SW480 (cell line): ENCODE measurements around the gene MYRIP.

Experiments
- DNase-seq: peaks from one replicate; pipeline ENCODE4 v3.0.0-alpha.2; 2016; ENCODE audit warnings: low spot score

MYRIP gene

GRCh38 chr3:39907981-39908380, 98.6 kb downstream of the MYRIP start:
- DNase-seq = no peak

- no peak for DNase-seq
These were observed 100.7 kb downstream of the MYRIP start for GRCh38 chr3:39910135-39910534.

GRCh38 chr3:39910826-39911464, 101.5 kb downstream of the MYRIP start:
- DNase-seq = peak; percentile 88

DNA sequence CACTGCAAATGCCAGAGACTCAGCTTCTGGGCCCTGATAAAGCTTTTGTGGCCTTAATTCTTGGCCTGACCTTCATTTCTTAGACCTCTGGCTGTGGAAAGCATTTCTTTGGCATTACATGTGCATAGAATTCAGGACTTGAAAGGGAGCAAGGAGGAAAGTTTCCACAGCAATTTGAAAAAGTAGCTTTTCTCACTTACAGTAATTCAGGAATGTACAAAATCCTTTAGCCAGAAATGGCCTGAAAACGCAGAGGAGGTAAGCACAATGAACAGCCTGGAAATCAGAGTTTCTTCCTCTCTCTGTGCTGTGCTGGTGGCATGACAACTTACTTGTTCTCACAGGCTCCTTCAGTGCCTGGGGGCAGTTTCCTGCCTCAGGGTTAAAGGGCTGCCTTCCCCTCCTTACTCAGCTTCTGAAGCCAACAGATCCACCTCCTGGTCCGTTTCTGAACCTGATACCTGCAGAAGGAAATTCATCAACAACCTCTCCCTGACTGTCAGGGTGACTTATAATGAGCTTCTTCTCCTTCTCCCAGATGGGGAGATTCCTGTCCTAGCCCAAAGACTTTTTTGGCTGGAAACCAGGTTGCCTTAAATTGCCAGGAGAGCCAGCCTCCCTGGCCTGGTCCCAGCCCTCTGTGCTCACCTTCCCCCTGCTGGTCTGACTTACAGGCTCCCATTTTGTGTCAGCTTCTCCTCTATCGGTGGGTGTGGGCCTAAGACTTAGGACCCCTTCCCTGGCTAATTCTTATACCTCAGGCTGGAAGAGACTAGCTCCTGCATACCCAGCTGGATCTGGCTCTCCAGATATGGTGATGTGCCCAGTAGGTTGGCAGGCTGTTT, 102.3 kb downstream of the MYRIP start:
- DNase-seq = no peak

GRCh38 chr3:39915027-39915426, 105.6 kb downstream of the MYRIP start:
- DNase-seq = no peak

- no peak for DNase-seq
These were observed 107.8 kb downstream of the MYRIP start for GRCh38 chr3:39917065-39917773.

DNA sequence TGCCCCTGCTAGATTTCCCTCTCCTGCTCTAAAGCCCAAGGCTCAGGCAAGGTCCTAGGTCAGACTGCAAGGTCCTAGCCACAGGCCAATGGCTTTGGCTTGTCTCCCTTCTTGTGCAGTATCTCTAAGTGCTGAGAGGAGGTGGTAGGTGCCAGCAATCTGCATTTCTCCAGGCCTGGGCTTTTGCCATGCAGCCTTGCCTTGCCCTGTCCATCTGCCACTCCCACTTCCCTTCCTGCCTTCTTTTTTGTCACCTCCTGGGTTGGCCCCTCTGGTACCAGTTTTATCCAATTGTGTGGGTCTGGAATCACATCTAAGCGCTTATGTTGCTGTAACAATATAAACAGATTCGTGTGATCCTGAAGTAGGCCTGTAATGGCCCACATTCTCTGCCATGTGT, 109.9 kb downstream of the MYRIP start:
- no peak for DNase-seq

DNA sequence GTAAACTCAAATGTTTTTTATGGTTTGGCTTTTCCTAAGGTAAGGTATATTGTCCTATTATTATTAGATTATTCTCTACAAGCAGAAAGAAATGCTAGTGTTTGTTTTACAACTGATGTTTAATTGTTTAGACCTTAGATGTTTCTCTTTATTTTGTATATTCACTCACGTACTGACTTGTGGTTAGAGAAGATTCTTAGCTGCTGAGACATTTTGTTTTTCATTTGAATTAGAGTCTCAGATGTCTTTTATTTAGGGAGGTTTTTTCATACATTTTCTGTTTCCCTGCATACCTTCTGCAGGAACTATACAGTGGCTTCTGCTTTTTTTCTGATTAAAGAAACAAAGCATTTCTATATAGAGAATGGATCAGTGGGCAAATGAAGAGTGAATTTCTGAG, 110.9 kb downstream of the MYRIP start:
- no peak for DNase-seq

- no peak for DNase-seq
These were observed 118.1 kb downstream of the MYRIP start for GRCh38 chr3:39927479-39927878.

- DNase-seq = no peak
These were observed 124.7 kb downstream of the MYRIP start for GRCh38 chr3:39933986-39934693.

DNA sequence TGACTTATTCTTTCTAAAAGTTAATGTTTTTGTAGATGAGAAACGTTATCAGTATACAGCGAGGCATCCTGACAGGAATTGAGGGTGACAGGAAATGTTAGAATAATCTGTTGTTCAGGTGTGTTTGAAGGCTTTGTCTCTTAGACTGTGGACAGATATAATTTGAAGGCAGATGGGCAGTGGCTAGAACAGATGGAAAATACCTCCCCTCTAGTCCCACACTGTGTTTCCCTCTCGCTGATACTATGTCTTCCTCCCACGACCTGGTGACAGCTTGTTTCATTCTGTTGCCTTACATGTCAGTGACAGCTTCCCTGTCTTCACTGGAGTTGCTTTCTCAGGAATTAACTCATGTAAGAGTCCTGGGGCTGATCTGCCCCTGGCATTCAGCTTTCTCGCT, 125.3 kb downstream of the MYRIP start:
- no peak for DNase-seq

DNA sequence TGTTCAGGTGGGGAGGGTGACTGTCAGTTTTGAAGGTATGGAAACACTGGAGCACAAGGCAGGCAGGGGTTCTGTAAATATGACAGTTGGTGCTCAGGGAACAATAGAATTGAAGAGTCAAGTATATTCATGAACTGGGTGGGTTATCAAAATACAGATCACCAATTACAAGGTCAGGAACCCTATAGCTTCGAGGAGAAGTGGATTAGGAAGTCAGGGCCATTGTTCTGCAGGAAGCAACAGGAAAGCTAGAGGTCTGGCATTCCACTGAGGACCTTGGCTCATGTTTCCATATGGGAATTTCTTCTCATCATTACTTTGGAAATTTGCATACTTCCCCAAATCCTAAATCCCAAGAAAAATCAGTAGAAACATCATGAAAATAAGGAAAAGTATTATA, 125.9 kb downstream of the MYRIP start:
- no peak for DNase-seq

GRCh38 chr3:39936848-39937247, 127.4 kb downstream of the MYRIP start:
- no peak for DNase-seq

- DNase-seq = peak; percentile 26
These were observed 127.9 kb downstream of the MYRIP start for GRCh38 chr3:39937315-39937714.

DNA sequence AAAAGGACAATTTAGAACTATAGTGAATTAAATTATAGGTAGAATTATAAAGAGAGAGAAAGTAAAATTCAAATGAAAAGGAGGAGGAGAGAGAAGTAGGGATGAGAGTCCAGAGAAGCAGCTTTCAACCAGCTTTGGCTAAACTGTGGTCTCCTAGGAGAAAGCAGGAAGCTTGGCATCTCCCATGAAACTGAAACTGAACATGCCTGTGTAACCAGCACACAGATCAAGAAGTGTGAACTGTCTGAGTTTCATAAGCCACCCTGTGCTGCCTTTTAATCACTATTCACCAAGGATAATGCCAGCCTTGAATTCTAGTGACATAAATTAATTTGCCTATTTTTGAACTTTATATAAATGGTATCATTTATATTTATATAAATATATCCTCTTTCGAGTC, 128.5 kb downstream of the MYRIP start:
- DNase-seq = peak; percentile 7

DNA sequence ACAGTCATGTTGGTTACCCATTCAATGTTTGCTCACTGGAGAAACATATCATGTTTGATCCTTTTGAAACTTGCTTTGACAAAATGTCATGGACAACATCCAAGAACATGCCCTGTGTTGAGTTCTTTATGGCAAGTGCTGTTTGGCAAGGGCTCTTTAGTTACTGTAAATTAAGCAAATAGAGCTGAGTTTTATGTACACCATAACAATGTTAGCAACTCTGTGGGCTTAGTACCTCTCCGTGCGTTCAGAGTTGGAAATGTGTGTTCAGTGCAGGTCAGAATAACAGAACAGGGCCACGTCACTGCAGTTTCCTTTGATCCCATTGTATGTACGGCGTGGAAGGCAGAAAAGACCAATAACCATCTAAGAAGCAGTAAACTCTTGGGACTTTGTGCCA, 132.5 kb downstream of the MYRIP start:
- no peak for DNase-seq

- no peak for DNase-seq
These were observed 151.2 kb downstream of the MYRIP start for GRCh38 chr3:39960515-39961191.

- DNase-seq = no peak
These were observed 151.8 kb downstream of the MYRIP start for GRCh38 chr3:39961230-39961629.

- no peak for DNase-seq
These were observed 153.2 kb downstream of the MYRIP start for GRCh38 chr3:39962581-39962980.

- no peak for DNase-seq
These were observed 156.1 kb downstream of the MYRIP start for GRCh38 chr3:39965461-39965860.

DNA sequence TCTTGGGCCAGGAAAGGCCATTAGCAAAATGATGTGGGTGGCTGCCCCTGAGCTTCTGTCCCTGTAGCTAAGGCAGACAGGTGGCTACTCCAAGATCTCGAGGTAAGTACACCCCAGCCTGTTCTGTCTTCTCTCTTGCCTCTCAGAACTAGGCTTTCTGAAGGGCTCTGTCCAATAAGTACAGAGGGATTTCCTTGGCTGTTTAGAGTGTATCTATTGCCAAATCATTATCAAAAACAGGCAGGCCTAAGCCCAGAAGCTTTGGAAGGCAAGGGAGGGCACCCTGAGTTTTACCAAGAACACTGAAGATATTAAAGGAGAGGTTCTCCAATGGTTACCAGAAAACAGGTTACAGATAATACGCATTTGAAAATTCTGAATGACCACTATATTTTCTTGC, 156.6 kb downstream of the MYRIP start:
- DNase-seq = no peak

- DNase-seq = no peak
These were observed 161.6 kb downstream of the MYRIP start for GRCh38 chr3:39970982-39971381.
